Measurements from ENCODE around the gene CD300A.

Gene CD300A

GRCh38 chr17:74449773-74450172, 16.7 kb upstream of the CD300A start:
- TF ChIP-seq CTCF (IDR thresholded peaks at IDR 0.05; ENCODE audit: insufficient read depth, low read length) = no peak
- TF ChIP-seq POLR2AphosphoS5 (IDR thresholded peaks at IDR 0.05; ENCODE audit: low read depth) = no peak
- TF ChIP-seq REST (IDR thresholded peaks at IDR 0.05; ENCODE audit: insufficient replicate concordance, low read depth) = no peak
- Histone ChIP-seq H3K4me3 (replicated peaks; ENCODE audit: insufficient read depth, low read length) (no peak overlapping the region), H3K27ac (replicated peaks) (no peak overlapping the region), H3K27me3 (ENCODE audit: insufficient read depth, poor library complexity, severe bottlenecking) (no peaks in the 10 kb centered on the region)
- no peak for DNase-seq (ENCODE audit: low read depth in 1 of 2, low spot score in 1 of 2)

- no peaks in the 10 kb centered on the region for H3K27me3 ChIP-seq (ENCODE audit: insufficient read depth, poor library complexity, severe bottlenecking)
- TF ChIP-seq POLR2AphosphoS5 (IDR thresholded peaks at IDR 0.05; ENCODE audit: low read depth) (no peak), CTCF (IDR thresholded peaks at IDR 0.05; ENCODE audit: insufficient read depth, low read length) (no peak), REST (IDR thresholded peaks at IDR 0.05; ENCODE audit: insufficient replicate concordance, low read depth) (no peak), GABPA (IDR thresholded peaks at IDR 0.05; ENCODE audit: low read depth) (no peak), SPI1 (IDR thresholded peaks at IDR 0.05; ENCODE audit: borderline replicate concordance, low read depth) (no peak)
- no peak overlapping the region for H3K27ac ChIP-seq (replicated peaks)
- H3K4me3 ChIP-seq (replicated peaks; ENCODE audit: insufficient read depth, low read length) = no peak overlapping the region
- DNase-seq (ENCODE audit: low read depth in 1 of 2, low spot score in 1 of 2) = no peak
These were observed 16.2 kb upstream of the CD300A start for GRCh38 chr17:74450231-74450630.

GRCh38 chr17:74450925-74451403, 15.5 kb upstream of the CD300A start:
- TF ChIP-seq GABPA (IDR thresholded peaks at IDR 0.05; ENCODE audit: low read depth) (no peak), POLR2AphosphoS5 (IDR thresholded peaks at IDR 0.05; ENCODE audit: low read depth) (no peak), SPI1 (IDR thresholded peaks at IDR 0.05; ENCODE audit: borderline replicate concordance, low read depth) (no peak), CTCF (IDR thresholded peaks at IDR 0.05; ENCODE audit: insufficient read depth, low read length) (no peak), REST (IDR thresholded peaks at IDR 0.05; ENCODE audit: insufficient replicate concordance, low read depth) (no peak)
- H3K4me3 ChIP-seq (replicated peaks; ENCODE audit: insufficient read depth, low read length) = no peak overlapping the region
- H3K27ac ChIP-seq (replicated peaks) = no peak overlapping the region
- H3K27me3 ChIP-seq (ENCODE audit: insufficient read depth, poor library complexity, severe bottlenecking) = no peaks in the 10 kb centered on the region
- no peak for DNase-seq (ENCODE audit: low read depth in 1 of 2, low spot score in 1 of 2)
